ENCODE data around the gene NTRK3.

NTRK3 gene

DNA sequence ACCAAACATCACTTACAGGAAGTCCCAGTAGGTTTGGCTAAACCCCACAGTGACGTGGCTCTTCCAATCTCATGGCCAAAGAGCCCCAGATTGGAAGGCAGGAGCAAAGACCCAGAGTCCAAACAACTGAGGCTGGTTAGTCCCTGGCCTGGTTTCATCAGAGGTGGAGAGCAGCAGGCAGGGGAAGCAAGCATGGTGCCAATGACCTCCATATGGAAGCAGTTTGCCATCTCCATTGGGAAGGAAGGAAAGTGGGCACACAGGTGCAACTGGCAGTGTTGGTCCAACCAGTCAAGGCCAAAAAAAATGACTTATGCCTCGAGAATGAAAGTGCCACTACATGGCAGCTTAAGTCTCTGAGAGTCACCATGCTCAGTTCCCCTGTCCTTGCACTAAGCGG, 175.9 kb downstream of the NTRK3 start:
- Histone ChIP-seq H3K23ac (ENCODE audit: low read length) (no peak overlapping the region), H4K91ac (ENCODE audit: low read depth, low read length) (no peak overlapping the region), H2BK5ac (ENCODE audit: low read depth, low read length, poor library complexity) (no peak overlapping the region), H3K18ac (ENCODE audit: low read length) (no peak overlapping the region), H3K79me1 (ENCODE audit: low read length) (peaks cover 2% of the 10 kb centered on the region), H3K4me3 (ENCODE audit: low read depth, low read length) (no peak overlapping the region), H3K4me2 (ENCODE audit: low read length) (no peak overlapping the region), H2BK12ac (ENCODE audit: low read length) (no peak overlapping the region), H2AK5ac (ENCODE audit: low read length) (no peak overlapping the region), H2AFZ (ENCODE audit: insufficient read depth, low read length, poor library complexity) (no peak overlapping the region), H3K36me3 (ENCODE audit: control insufficient read depth in 1 of 2, insufficient read depth in 2 of 2, low read length in 2 of 2) (no peaks in the 10 kb centered on the region), H3K9me3 (ENCODE audit: insufficient read depth, low read depth, low read length) (no peaks in the 10 kb centered on the region), H3K27me3 (ENCODE audit: insufficient read depth, low read length) (no peaks in the 10 kb centered on the region), H3K79me2 (ENCODE audit: control insufficient read depth, insufficient read depth, low read length, poor library complexity) (no peaks in the 10 kb centered on the region), H4K8ac (ENCODE audit: low read depth, low read length) (no peak overlapping the region), H3K4me1 (ENCODE audit: control insufficient read depth in 1 of 2, insufficient read depth in 2 of 2, low read length in 2 of 2) (peaks cover 7 to 10% of the 10 kb centered on the region in 2 experiments), H2BK120ac (ENCODE audit: insufficient read depth, low read length, poor library complexity) (no peak overlapping the region), H3K9ac (ENCODE audit: low read length) (no peak overlapping the region), H3K4ac (ENCODE audit: low read depth, low read length) (no peak overlapping the region), H4K12ac (ENCODE audit: low read depth, low read length) (no peak overlapping the region), H3K27ac (ENCODE audit: low read depth, low read length) (no peak overlapping the region), H3K14ac (ENCODE audit: low read length) (no peak overlapping the region)
- DNase-seq, result no peak
- no CpG with 5 or more reads among the region's 3 CpGs for WGBS (ENCODE audit: extremely low coverage, insufficient coverage, insufficient read length)

- Histone ChIP-seq H3K4ac (ENCODE audit: low read depth, low read length) (no peak overlapping the region), H3K4me2 (ENCODE audit: low read length) (no peak overlapping the region), H3K4me3 (ENCODE audit: low read depth, low read length) (no peak overlapping the region), H3K9ac (ENCODE audit: low read length) (no peak overlapping the region), H3K14ac (ENCODE audit: low read length) (no peak overlapping the region), H3K18ac (ENCODE audit: low read length) (no peak overlapping the region), H4K12ac (ENCODE audit: low read depth, low read length) (no peak overlapping the region), H2AK5ac (ENCODE audit: low read length) (no peak overlapping the region), H3K9me3 (ENCODE audit: insufficient read depth, low read depth, low read length) (no peaks in the 10 kb centered on the region), H4K91ac (ENCODE audit: low read depth, low read length) (no peak overlapping the region), H3K4me1 (ENCODE audit: control insufficient read depth in 1 of 2, insufficient read depth in 2 of 2, low read length in 2 of 2) (peaks cover 7 to 10% of the 10 kb centered on the region in 2 experiments), H3K27me3 (ENCODE audit: insufficient read depth, low read length) (no peaks in the 10 kb centered on the region), H4K8ac (ENCODE audit: low read depth, low read length) (no peak overlapping the region), H3K27ac (ENCODE audit: low read depth, low read length) (no peak overlapping the region), H3K23ac (ENCODE audit: low read length) (no peak overlapping the region), H2BK120ac (ENCODE audit: insufficient read depth, low read length, poor library complexity) (no peak overlapping the region), H2AFZ (ENCODE audit: insufficient read depth, low read length, poor library complexity) (no peak overlapping the region), H3K36me3 (ENCODE audit: control insufficient read depth in 1 of 2, insufficient read depth in 2 of 2, low read length in 2 of 2) (no peaks in the 10 kb centered on the region), H2BK12ac (ENCODE audit: low read length) (no peak overlapping the region), H3K79me2 (ENCODE audit: control insufficient read depth, insufficient read depth, low read length, poor library complexity) (no peaks in the 10 kb centered on the region), H2BK5ac (ENCODE audit: low read depth, low read length, poor library complexity) (no peak overlapping the region), H3K79me1 (ENCODE audit: low read length) (peaks cover 2% of the 10 kb centered on the region)
- WGBS (ENCODE audit: extremely low coverage, insufficient coverage, insufficient read length), result no CpG with 5 or more reads among the region's 12 CpGs
- no peak for DNase-seq
These were observed 179.1 kb downstream of the NTRK3 start for GRCh38 chr15:88077296-88078020.

- Histone ChIP-seq H4K12ac (ENCODE audit: low read depth, low read length) (no peak overlapping the region), H4K91ac (ENCODE audit: low read depth, low read length) (no peak overlapping the region), H3K4me2 (ENCODE audit: low read length) (no peak overlapping the region), H3K27ac (ENCODE audit: low read depth, low read length) (no peak overlapping the region), H2BK12ac (ENCODE audit: low read length) (no peak overlapping the region), H3K4me1 (ENCODE audit: control insufficient read depth in 1 of 2, insufficient read depth in 2 of 2, low read length in 2 of 2) (peaks cover 3 to 10% of the 10 kb centered on the region in 2 experiments), H3K4ac (ENCODE audit: low read depth, low read length) (no peak overlapping the region), H2BK120ac (ENCODE audit: insufficient read depth, low read length, poor library complexity) (no peak overlapping the region), H3K79me1 (ENCODE audit: low read length) (no peaks in the 10 kb centered on the region), H2BK5ac (ENCODE audit: low read depth, low read length, poor library complexity) (no peak overlapping the region), H4K8ac (ENCODE audit: low read depth, low read length) (no peak overlapping the region), H3K36me3 (ENCODE audit: control insufficient read depth in 1 of 2, insufficient read depth in 2 of 2, low read length in 2 of 2) (no peaks in the 10 kb centered on the region), H3K4me3 (ENCODE audit: low read depth, low read length) (no peak overlapping the region), H3K14ac (ENCODE audit: low read length) (no peak overlapping the region), H3K79me2 (ENCODE audit: control insufficient read depth, insufficient read depth, low read length, poor library complexity) (no peaks in the 10 kb centered on the region), H2AFZ (ENCODE audit: insufficient read depth, low read length, poor library complexity) (no peak overlapping the region), H3K9ac (ENCODE audit: low read length) (no peak overlapping the region), H3K9me3 (ENCODE audit: insufficient read depth, low read depth, low read length) (no peaks in the 10 kb centered on the region), H3K18ac (ENCODE audit: low read length) (no peak overlapping the region), H3K27me3 (ENCODE audit: insufficient read depth, low read length) (no peaks in the 10 kb centered on the region), H3K23ac (ENCODE audit: low read length) (no peak overlapping the region), H2AK5ac (ENCODE audit: low read length) (no peak overlapping the region)
- no peak for DNase-seq
- no CpG with 5 or more reads among the region's 1 CpG for WGBS (ENCODE audit: extremely low coverage, insufficient coverage, insufficient read length)
These were observed 180.2 kb downstream of the NTRK3 start for GRCh38 chr15:88076328-88076727.

- no peak overlapping the region for H3K9ac ChIP-seq (ENCODE audit: low read length)
- H2AFZ ChIP-seq (ENCODE audit: insufficient read depth, low read length, poor library complexity), result no peak overlapping the region
- H4K8ac ChIP-seq (ENCODE audit: low read depth, low read length), result no peak overlapping the region
- no peaks in the 10 kb centered on the region for H3K27me3 ChIP-seq (ENCODE audit: insufficient read depth, low read length)
- H4K12ac ChIP-seq (ENCODE audit: low read depth, low read length), result no peak overlapping the region
- no peaks in the 10 kb centered on the region for H3K9me3 ChIP-seq (ENCODE audit: insufficient read depth, low read depth, low read length)
- H3K18ac ChIP-seq (ENCODE audit: low read length), result no peak overlapping the region
- DNase-seq, result no peak
- H3K36me3 ChIP-seq (ENCODE audit: control insufficient read depth in 1 of 2, insufficient read depth in 2 of 2, low read length in 2 of 2), result no peaks in the 10 kb centered on the region
- no peak overlapping the region for H3K14ac ChIP-seq (ENCODE audit: low read length)
- no peak overlapping the region for H3K4me2 ChIP-seq (ENCODE audit: low read length)
- no peak overlapping the region for H3K23ac ChIP-seq (ENCODE audit: low read length)
- H3K27ac ChIP-seq (ENCODE audit: low read depth, low read length), result no peak overlapping the region
- H2BK12ac ChIP-seq (ENCODE audit: low read length), result no peak overlapping the region
- peaks cover 2 to 10% of the 10 kb centered on the region in 2 experiments for H3K4me1 ChIP-seq (ENCODE audit: control insufficient read depth in 1 of 2, insufficient read depth in 2 of 2, low read length in 2 of 2)
- H2BK120ac ChIP-seq (ENCODE audit: insufficient read depth, low read length, poor library complexity), result no peak overlapping the region
- H2BK5ac ChIP-seq (ENCODE audit: low read depth, low read length, poor library complexity), result no peak overlapping the region
- no peak overlapping the region for H2AK5ac ChIP-seq (ENCODE audit: low read length)
- peak overlapping the region; percentile 44 for H3K4me3 ChIP-seq (ENCODE audit: low read depth, low read length)
- H3K4ac ChIP-seq (ENCODE audit: low read depth, low read length), result no peak overlapping the region
- no peaks in the 10 kb centered on the region for H3K79me1 ChIP-seq (ENCODE audit: low read length)
- no CpG with 5 or more reads among the region's 6 CpGs for WGBS (ENCODE audit: extremely low coverage, insufficient coverage, insufficient read length)
- no peaks in the 10 kb centered on the region for H3K79me2 ChIP-seq (ENCODE audit: control insufficient read depth, insufficient read depth, low read length, poor library complexity)
- H4K91ac ChIP-seq (ENCODE audit: low read depth, low read length), result no peak overlapping the region
These were observed 181.4 kb downstream of the NTRK3 start for GRCh38 chr15:88075102-88075501.

All from trophoblast cell (in vitro differentiated cells and primary cell).